Stimulated activated CD4-positive, alpha-beta T cell treated with anti-CD3 and anti-CD28 coated beads, Interleukin-1b, Interleukin-23, amount 100 ng/mL, for 4 hours (primary cell): ENCODE results near the gene AFF2.

Experiments used
- DNase-seq, 2 donors: peaks; one replicate each; pipeline ENCODE4 v3.0.0-alpha.2; 2020; ENCODE audit warnings: low read depth in 2 of 2

AFF2 gene

GRCh38 chrX:148928811-148929210 lies 428.4 kb downstream of the AFF2 start:
- DNase-seq, result no peak

- DNase-seq, result no peak
Measured at GRCh38 chrX:148929686-148930085, 429.3 kb downstream of the AFF2 start.

GRCh38 chrX:148930206-148930729 lies 429.9 kb downstream of the AFF2 start:
- DNase-seq, result no peak

- no peak for DNase-seq
Measured at GRCh38 chrX:148933881-148934280, 433.5 kb downstream of the AFF2 start.

- DNase-seq, result no peak
Measured at GRCh38 chrX:148938348-148938747, 437.9 kb downstream of the AFF2 start.

GRCh38 chrX:148940411-148940996 lies 440.1 kb downstream of the AFF2 start:
- DNase-seq, result no peak

- DNase-seq, result no peak
Measured at GRCh38 chrX:148942754-148943153, 442.3 kb downstream of the AFF2 start.

- DNase-seq, result no peak
Measured at GRCh38 chrX:148947399-148947975, 447.1 kb downstream of the AFF2 start.

GRCh38 chrX:148956352-148956751 lies 455.9 kb downstream of the AFF2 start:
- DNase-seq, result no peak

GRCh38 chrX:148958901-148959300 lies 458.5 kb downstream of the AFF2 start:
- DNase-seq, result no peak

GRCh38 chrX:148960060-148960459 lies 459.6 kb downstream of the AFF2 start:
- no peak for DNase-seq

GRCh38 chrX:148961985-148962384 lies 461.6 kb downstream of the AFF2 start:
- no peak for DNase-seq

GRCh38 chrX:148976571-148977400 lies 476.4 kb downstream of the AFF2 start:
- no peak for DNase-seq

- DNase-seq, result no peak
Measured at GRCh38 chrX:148979786-148980185, 479.4 kb downstream of the AFF2 start.

- DNase-seq, result no peak
Measured at GRCh38 chrX:148984238-148984637, 483.8 kb downstream of the AFF2 start.

GRCh38 chrX:148991502-148991901 lies 491.1 kb downstream of the AFF2 start:
- DNase-seq, result no peak

GRCh38 chrX:148995661-148996060 lies 495.2 kb downstream of the AFF2 start:
- no peak for DNase-seq

GRCh38 chrX:149002320-149002719 lies 501.9 kb downstream of the AFF2 start:
- no peak for DNase-seq

GRCh38 chrX:149003863-149004660 lies 503.6 kb downstream of the AFF2 start:
- DNase-seq, result no peak

GRCh38 chrX:149004936-149005335 lies 504.5 kb downstream of the AFF2 start:
- no peak for DNase-seq

- no peak for DNase-seq
Measured at GRCh38 chrX:149006235-149006634, 505.8 kb downstream of the AFF2 start.

- no peak for DNase-seq
Measured at GRCh38 chrX:149007423-149007822, 507.0 kb downstream of the AFF2 start.
